Transverse colon (tissue), 4 donors: ENCODE measurements around the gene GFPT1. TPM values are rescaled to one million over a fixed set of nuclear protein-coding genes. Genes with fewer than 3 reads are reported as not detected.

ENCODE experiments used
- DNase-seq: peaks from one replicate; pipeline ENCODE4 v3.0.0-alpha.2; 2019
- H3K27ac ChIP-seq, 4 donors: fragments of 200-600 bp; sonication (generic); 2 replicates each; pipeline ENCODE4 v1.5.1; 2016 to 2018; ENCODE audit warnings: inconsistent platforms in 4 of 4
- H3K27me3 ChIP-seq: fragments of 200-600 bp; sonication (generic); 2 replicates; pipeline ENCODE4 v1.5.1; 2017; ENCODE audit warnings: inconsistent platforms
- H3K36me3 ChIP-seq, 4 donors: fragments of 200-600 bp; sonication (generic); 2 replicates each; pipeline ENCODE4 v1.5.1; 2017 to 2019; ENCODE audit warnings: inconsistent platforms in 4 of 4
- H3K4me1 ChIP-seq, 4 donors: fragments of 200-600 bp; sonication (generic); 2 replicates each; pipeline ENCODE4 v1.5.1; 2017 to 2020; ENCODE audit warnings: inconsistent platforms in 4 of 4
- H3K4me3 ChIP-seq, 4 donors: fragments of 200-600 bp; sonication (generic); 1 replicate in 1 of 4; 2 replicates in 3 of 4; pipeline versions ENCODE4 v1.5.1 to v1.6.1; 2017 to 2019; ENCODE audit warnings: inconsistent platforms in 4 of 4
- H3K9me3 ChIP-seq, 2 donors: fragments of 200-600 bp; sonication (generic); 2 replicates each; pipeline ENCODE4 v1.5.1; 2017 to 2019; ENCODE audit warnings: inconsistent platforms in 2 of 2
- EP300 ChIP-seq: sonication (generic); formaldehyde crosslinking; IDR thresholded peaks from one replicate; pipeline ENCODE4 v1.6.1; 2017; ENCODE audit warnings: antibody characterized with exemption, low read depth
- POLR2A ChIP-seq: fragments of 450-650 bp; IDR thresholded peaks from one replicate; pipeline ENCODE4 v1.6.1; 2016; ENCODE audit warnings: antibody characterized with exemption, mild to moderate bottlenecking, moderate library complexity
- POLR2AphosphoS5 ChIP-seq, 3 donors: sonication (generic); formaldehyde crosslinking; IDR thresholded peaks; one replicate each; pipeline ENCODE4 v1.6.1; 2016; ENCODE audit warnings: antibody characterized with exemption in 3 of 3
- WGBS, 2 donors: methylation state at CpG; one replicate each; pipeline ENCODE4 v1.1.5; 2018; ENCODE audit warnings: low coverage in 1 of 2; 5-methylcytosine and 5-hydroxymethylcytosine counted together
- in situ Hi-C, 4 donors: fragments of 200-750 bp; cut with MboI; loops; one replicate each; pipeline versions ENCODE4 v1.15.0 to v1.15.1; 2017; ENCODE audit warnings: low sequenced_read_pairs in 3 of 4, low pct_ligation_motif_present in 1 of 4, low pct_unique_long_range_greater_than_20kb in 1 of 4
- intact Hi-C: fragments of 100-400 bp; cut with DNase I; formaldehyde crosslinking; loops from one replicate; pipeline ENCODE4 v1.15.1; 2023; ENCODE audit warnings: low total_unique reads
- total RNA-seq, 4 donors: library from RNA; depleted of rRNA; stranded (reverse); fragments of >200 nt; gene quantifications; one replicate each; pipeline ENCODE4 v1.1.0, GENCODE V29; 2016
- TF ChIP-seq, protein P1 (sequence below), 5 experiments: fragments of 200-600 bp in 3 of 5; fragments of 450-650 bp in 2 of 5; sonication (generic) in 3 of 5; IDR thresholded peaks; 1 replicate in 2 of 5; 2 replicates in 3 of 5; pipeline ENCODE4 v1.5.1; 2016 to 2017; ENCODE audit warnings: antibody characterized with exemption in 5 of 5, inconsistent platforms in 3 of 5, mild to moderate bottlenecking in 2 of 5, moderate library complexity in 1 of 5

GFPT1 gene
- total RNA-seq, 4 donors from 2014 or later, result 28.4 to 108 (median 46.9) TPM

DNA sequence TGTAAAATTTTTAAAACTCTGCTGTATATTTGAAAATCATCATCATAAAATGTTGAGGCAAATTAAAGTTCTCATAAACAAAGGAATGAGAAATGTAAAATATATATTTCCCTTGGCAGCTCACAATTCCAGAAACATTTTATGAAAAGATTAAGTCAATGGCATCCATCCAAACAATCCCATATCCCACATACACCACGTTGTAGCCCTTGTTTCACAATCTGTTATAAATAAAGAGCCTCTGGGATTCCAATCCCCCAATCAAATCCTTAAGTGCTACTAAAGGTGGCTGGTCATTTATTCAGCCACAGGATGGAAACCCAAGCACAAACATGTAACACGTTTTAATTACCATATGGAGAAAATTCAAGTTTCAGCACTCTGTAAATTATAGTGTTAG, 51.7 kb downstream of the GFPT1 start:
- Histone ChIP-seq H3K9me3 (no peaks in the 10 kb centered on the region), H3K27me3 (no peaks in the 10 kb centered on the region), H3K27ac (no peak overlapping the region), H3K4me3 (no peak overlapping the region), H3K36me3 (peaks cover 0 to 63% (median 27%) of the 10 kb centered on the region in 4 donors), H3K4me1 (no peaks in the 10 kb centered on the region)
- 40 to 63% methylated on average over 2 of the region's 2 CpGs for WGBS, 2 donors
- TF ChIP-seq POLR2A, result no peak
- TF ChIP-seq, protein P1, sequence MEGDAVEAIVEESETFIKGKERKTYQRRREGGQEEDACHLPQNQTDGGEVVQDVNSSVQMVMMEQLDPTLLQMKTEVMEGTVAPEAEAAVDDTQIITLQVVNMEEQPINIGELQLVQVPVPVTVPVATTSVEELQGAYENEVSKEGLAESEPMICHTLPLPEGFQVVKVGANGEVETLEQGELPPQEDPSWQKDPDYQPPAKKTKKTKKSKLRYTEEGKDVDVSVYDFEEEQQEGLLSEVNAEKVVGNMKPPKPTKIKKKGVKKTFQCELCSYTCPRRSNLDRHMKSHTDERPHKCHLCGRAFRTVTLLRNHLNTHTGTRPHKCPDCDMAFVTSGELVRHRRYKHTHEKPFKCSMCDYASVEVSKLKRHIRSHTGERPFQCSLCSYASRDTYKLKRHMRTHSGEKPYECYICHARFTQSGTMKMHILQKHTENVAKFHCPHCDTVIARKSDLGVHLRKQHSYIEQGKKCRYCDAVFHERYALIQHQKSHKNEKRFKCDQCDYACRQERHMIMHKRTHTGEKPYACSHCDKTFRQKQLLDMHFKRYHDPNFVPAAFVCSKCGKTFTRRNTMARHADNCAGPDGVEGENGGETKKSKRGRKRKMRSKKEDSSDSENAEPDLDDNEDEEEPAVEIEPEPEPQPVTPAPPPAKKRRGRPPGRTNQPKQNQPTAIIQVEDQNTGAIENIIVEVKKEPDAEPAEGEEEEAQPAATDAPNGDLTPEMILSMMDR (IDR thresholded peaks at IDR 0.05), result no peak
- in situ Hi-C loops (no loop called here), intact Hi-C loops (no loop called here)
- no peak for DNase-seq

DNA sequence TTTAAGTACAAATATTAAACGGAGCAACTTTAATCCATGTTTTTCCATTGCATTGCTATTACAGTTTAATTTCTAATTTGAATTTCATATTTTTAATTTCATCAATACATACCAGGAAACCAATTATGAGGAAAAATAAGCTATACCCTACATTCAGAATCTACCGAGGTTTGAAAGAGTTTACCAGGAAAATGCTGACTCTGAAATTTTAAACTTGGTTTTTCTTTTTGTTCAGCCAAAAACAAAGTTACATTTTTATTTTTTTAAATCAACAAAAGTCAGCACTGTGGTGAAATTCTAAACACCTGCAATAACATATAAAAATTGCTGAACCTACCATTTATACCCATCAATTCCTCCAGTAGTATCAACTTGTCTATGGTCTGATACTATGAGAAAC, 53.7 kb downstream of the GFPT1 start:
- Histone ChIP-seq H3K27me3 (no peaks in the 10 kb centered on the region), H3K4me1 (no peaks in the 10 kb centered on the region), H3K4me3 (no peak overlapping the region), H3K9me3 (no peaks in the 10 kb centered on the region), H3K27ac (no peak overlapping the region), H3K36me3 (peaks cover 0 to 63% (median 28%) of the 10 kb centered on the region in 4 donors)
- intact Hi-C loops (no loop called here), in situ Hi-C loops (no loop called here)
- no peak for TF ChIP-seq EP300
- no peak for TF ChIP-seq POLR2A
- TF ChIP-seq POLR2AphosphoS5 (IDR thresholded peaks at IDR 0.05), result no peak
- no peak for DNase-seq
- 92 to 100% methylated on average over 2 of the region's 2 CpGs for WGBS, 2 donors

DNA sequence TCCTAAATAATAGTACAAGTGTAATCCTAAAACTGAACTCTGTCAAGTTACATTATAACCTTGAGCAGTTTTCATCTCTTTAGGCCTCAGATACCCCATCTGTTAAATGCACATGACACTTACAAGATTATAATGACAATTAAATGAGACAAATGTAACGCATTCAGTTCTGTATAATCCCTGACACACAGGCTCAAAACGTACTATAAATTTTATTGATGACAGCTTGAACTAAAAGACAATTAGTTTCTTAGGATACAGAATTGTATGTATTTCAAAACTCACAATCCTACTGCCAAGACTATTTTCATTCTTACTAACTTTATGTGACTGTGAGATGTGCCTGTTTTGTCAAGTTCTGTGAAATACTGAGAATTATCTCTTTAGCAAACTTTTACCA, 56.2 kb downstream of the GFPT1 start:
- Histone ChIP-seq H3K4me1 (no peaks in the 10 kb centered on the region), H3K36me3 (peaks cover 0 to 71% (median 30%) of the 10 kb centered on the region in 4 donors), H3K27me3 (no peaks in the 10 kb centered on the region), H3K9me3 (no peaks in the 10 kb centered on the region), H3K4me3 (no peak overlapping the region), H3K27ac (no peak overlapping the region)
- in situ Hi-C loops, result no loop called here
- intact Hi-C loops, result no loop called here
- no peak for TF ChIP-seq POLR2AphosphoS5 (IDR thresholded peaks at IDR 0.05)
- WGBS, 2 donors, result 52 to 63% methylated on average over 2 of the region's 2 CpGs
- DNase-seq, result no peak

DNA sequence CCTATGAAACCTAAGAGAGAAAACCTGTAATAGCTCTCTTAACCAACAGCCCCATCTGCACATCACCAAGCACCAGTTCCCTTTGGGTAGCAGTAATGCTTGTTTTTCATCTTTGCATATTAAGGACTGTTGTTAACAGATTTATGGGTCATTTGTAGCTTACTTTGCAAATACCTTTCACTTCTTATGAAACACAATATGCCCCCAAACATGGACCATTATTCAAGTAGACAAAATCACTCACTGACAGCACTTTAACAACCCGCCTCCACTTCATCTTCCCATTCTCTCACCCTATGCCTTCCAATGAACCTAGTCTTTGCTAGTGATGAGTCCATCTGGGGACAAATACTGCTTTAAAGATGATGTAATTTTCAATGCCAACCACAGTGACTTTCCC, 64.4 kb downstream of the GFPT1 start:
- intact Hi-C loops, result no loop called here
- Histone ChIP-seq H3K27ac (no peak overlapping the region), H3K4me3 (no peak overlapping the region), H3K36me3 (peaks cover 0 to 40% (median 19%) of the 10 kb centered on the region in 4 donors), H3K4me1 (no peaks in the 10 kb centered on the region), H3K27me3 (no peaks in the 10 kb centered on the region), H3K9me3 (no peaks in the 10 kb centered on the region)
- no peak for DNase-seq
- TF ChIP-seq POLR2AphosphoS5 (IDR thresholded peaks at IDR 0.05), result no peak
- no peak for TF ChIP-seq POLR2A
- no peak for TF ChIP-seq EP300
- TF ChIP-seq, protein P1 (IDR thresholded peaks at IDR 0.05), result no peak
- WGBS, 2 donors, result 100% methylated on average over 1 of the region's 1 CpG
- in situ Hi-C loops, result no loop called here

DNA sequence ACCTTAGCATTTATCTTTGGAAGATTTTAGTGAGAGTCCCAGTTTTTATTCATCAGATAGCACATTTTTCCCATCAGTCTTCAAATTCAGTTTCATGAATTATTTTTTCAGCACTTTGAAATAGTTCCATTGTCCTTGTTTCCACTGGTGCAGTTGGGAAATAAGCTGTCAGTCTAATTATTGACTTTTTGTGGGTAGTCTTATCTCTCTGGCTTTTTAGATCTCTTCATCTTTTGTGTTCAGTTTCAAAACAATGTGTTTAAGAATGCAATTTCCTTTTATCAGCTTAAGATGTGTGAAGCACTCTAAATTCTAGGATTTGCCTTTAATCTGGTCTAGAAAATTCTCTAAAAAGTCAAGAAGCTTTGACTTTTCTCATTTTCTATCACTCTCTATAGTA, 70.5 kb downstream of the GFPT1 start:
- intact Hi-C loops, result no loop called here
- in situ Hi-C loops, result no loop called here

More for the DNA sequence above, 70.5 kb downstream of the GFPT1 start:
- peaks cover 0 to 5% (median 2%) of the 10 kb centered on the region in 4 donors for H3K4me1 ChIP-seq
- no peaks in the 10 kb centered on the region for H3K36me3 ChIP-seq
- TF ChIP-seq POLR2A, result no peak
- no peak for TF ChIP-seq POLR2AphosphoS5 (IDR thresholded peaks at IDR 0.05)
- TF ChIP-seq, protein P1 (IDR thresholded peaks at IDR 0.05), result no peak
- no peak for TF ChIP-seq EP300
- no peaks in the 10 kb centered on the region for H3K9me3 ChIP-seq
- no peak overlapping the region for H3K4me3 ChIP-seq
- DNase-seq, result no peak
- no peak overlapping the region for H3K27ac ChIP-seq
- no peaks in the 10 kb centered on the region for H3K27me3 ChIP-seq
